ENCODE data around the gene CDC27.
"Not testable (repeated sequence)": the region's sequence is repeated elsewhere in the genome, so short reads cannot be mapped to it uniquely, and the experiment has no call there.

Gene CDC27

DNA sequence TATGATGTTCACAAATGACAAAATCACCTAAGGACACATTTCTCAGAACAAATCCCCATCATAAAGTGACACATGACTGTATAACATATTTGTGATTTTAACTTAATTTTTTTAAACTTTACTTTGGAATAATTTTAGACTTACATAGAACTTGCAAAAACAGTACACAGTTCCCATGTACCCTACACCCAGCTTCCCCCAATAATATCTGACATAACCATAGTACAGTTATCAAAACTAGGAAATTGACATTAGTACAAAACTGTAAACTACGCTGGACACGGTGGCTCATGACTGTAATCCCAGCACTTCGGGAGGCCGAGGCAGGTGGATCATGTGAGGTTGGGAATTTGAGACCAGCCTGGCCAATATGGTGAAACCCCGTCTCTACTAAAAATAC lies 24.8 kb downstream of the CDC27 start:
- TF ChIP-seq, protein P1, sequence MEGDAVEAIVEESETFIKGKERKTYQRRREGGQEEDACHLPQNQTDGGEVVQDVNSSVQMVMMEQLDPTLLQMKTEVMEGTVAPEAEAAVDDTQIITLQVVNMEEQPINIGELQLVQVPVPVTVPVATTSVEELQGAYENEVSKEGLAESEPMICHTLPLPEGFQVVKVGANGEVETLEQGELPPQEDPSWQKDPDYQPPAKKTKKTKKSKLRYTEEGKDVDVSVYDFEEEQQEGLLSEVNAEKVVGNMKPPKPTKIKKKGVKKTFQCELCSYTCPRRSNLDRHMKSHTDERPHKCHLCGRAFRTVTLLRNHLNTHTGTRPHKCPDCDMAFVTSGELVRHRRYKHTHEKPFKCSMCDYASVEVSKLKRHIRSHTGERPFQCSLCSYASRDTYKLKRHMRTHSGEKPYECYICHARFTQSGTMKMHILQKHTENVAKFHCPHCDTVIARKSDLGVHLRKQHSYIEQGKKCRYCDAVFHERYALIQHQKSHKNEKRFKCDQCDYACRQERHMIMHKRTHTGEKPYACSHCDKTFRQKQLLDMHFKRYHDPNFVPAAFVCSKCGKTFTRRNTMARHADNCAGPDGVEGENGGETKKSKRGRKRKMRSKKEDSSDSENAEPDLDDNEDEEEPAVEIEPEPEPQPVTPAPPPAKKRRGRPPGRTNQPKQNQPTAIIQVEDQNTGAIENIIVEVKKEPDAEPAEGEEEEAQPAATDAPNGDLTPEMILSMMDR (IDR thresholded peaks at IDR 0.05; ENCODE audit: low read depth, low read length, missing control alignments): no peak
- DNase-seq (ENCODE audit: low read depth): no peak
- H3K4me3 ChIP-seq (ENCODE audit: low read depth, low read length): no peak overlapping the region
- in situ Hi-C loops (cut with HindIII; ENCODE audit: low sequenced_read_pairs): no loop called here

DNA sequence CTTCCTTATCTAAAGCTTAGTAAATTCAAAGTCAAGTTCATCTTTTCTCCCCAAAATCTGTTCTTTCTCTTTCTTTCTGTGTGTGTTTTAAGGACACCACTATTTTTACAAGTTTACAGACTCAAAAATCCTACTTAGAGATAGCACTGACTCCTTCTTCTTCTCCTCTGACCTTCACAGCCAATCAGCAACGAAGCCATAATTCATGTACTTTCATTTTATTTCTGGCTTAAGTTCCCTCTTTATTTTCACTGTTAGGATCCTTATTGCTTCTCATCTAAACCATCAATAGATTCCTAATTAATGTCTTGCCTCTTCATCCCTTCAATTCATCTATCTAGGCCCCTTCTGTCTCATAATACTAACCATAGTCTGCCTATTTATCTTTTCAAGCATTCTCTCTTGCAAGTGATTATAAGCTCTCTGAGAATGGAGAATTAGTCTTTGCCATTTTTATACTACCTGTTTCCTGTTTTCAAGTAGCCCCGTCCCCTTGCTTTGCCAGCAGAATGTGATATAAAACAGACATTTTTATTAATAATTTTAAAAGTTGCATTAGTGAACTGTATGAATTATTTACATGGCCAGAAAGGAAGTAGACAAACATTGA lies 27.0 kb downstream of the CDC27 start:
- TF ChIP-seq, protein P1 (IDR thresholded peaks at IDR 0.05; ENCODE audit: low read depth, low read length, missing control alignments): no peak
- no peak for DNase-seq (ENCODE audit: low read depth)
- no peak overlapping the region for H3K4me3 ChIP-seq (ENCODE audit: low read depth, low read length)
- in situ Hi-C loops (cut with HindIII; ENCODE audit: low sequenced_read_pairs): no loop called here

DNA sequence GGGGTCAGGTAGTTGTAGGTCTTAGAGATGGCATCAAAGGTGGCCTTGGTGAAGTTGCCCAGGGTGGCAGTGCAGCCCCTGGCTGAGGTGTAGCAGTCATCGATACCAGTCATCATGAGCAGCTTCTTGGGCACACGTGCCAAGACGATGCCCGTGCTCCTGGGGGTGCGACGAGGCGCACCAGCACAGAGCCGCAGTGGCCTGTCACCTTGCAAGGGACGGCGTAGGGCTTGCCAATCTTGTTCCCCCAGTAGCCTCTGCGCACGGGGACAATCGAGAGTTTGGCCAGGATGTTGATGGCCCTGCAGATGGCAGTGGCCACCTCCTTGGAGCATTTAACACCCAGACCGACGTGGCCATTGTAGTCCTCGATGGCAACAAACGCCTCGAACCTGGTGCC lies 29.8 kb downstream of the CDC27 start:
- in situ Hi-C loops (cut with HindIII; ENCODE audit: low sequenced_read_pairs): no loop called here
- no peak overlapping the region for H3K4me3 ChIP-seq (ENCODE audit: low read depth, low read length)
- DNase-seq (ENCODE audit: low read depth): no peak
- TF ChIP-seq, protein P1 (IDR thresholded peaks at IDR 0.05; ENCODE audit: low read depth, low read length, missing control alignments): no peak

DNA sequence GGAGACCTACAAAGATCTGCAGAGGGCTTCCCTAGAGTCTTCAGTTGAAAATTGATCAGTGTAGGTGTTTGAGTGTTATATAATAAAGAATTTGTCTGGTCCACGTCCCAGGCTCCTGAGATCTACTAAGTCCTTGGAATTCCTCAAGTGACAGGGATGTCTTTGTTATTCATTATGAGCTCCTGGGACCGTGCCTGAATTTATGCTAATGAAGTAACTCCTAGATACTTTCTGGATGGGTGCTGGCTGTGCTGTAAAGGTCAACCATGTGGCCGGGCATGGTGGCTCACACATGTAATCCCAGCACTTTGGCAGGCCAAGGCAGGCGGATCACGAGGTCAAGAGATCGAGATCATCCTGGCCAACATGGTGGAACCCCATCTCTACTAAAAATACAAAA lies 43.7 kb downstream of the CDC27 start:
- TF ChIP-seq, protein P1 (IDR thresholded peaks at IDR 0.05; ENCODE audit: low read depth, low read length, missing control alignments): no peak
- in situ Hi-C loops (cut with HindIII; ENCODE audit: low sequenced_read_pairs): no loop called here
- DNase-seq (ENCODE audit: low read depth): no peak
- H3K4me3 ChIP-seq (ENCODE audit: low read depth, low read length): no peak overlapping the region

DNA sequence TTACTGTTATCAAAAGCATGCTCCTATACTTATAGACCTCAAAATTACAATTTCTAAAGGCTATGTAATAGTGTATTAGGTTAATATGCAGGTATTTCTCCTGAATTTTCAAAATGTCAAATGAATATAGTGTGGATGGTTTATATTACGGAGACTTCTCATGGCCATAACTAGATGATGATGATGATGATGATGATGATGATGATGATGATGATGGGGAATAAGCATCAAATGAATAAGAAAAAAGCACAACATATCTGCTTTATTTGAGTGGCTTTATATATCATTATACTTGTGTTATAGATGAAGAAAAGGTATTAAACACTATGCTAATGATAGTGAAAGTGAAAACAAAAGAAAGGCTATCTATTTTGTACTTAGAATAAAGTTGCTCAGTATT lies 53.9 kb downstream of the CDC27 start:
- in situ Hi-C loops (cut with HindIII; ENCODE audit: low sequenced_read_pairs): no loop called here
- TF ChIP-seq, protein P1 (IDR thresholded peaks at IDR 0.05; ENCODE audit: low read depth, low read length, missing control alignments): no peak
- no peak for DNase-seq (ENCODE audit: low read depth)
- no peak overlapping the region for H3K4me3 ChIP-seq (ENCODE audit: low read depth, low read length)

DNA sequence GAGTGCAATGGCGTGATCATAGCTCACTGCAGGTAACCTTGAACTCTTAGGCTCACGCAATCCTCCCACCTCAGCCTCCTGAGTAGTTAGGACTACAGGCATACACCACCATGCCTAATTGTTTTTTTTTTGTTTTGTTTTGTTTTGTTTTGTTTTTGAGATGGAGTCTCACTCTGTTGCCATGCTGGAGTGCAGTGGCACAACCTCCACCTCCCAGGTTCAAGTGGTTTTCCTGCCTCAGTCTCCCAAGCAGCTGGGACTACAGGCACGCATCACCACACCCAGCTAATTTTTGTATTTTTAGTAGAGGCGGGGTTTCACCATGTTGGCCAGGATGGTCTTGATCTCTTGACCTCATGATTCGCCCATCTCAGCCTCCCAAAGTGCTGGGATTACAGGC lies 54.7 kb downstream of the CDC27 start:
- DNase-seq (ENCODE audit: low read depth); H3K4me3 ChIP-seq (ENCODE audit: low read depth, low read length); in situ Hi-C loops (cut with HindIII; ENCODE audit: low sequenced_read_pairs): not testable (repeated sequence)

DNA sequence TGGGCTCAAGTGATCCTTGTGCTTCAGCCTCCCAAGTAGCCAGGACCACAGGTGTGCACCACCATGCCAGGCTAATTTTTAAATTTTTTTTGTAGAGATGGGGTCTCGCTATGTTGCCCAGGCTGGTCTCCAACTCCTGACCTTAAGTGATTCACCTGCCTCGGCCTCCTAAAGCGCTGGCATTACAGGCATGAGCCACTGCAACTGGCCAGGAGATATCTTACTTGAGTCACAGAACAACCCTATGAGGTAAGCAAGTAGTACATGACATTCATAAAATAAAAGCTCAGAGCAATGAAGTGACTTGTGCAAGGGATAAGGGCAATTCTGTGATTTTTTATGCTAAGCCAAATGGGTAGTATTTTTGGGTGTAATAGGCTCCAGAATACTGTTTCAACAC lies 57.3 kb downstream of the CDC27 start:
- TF ChIP-seq, protein P1 (IDR thresholded peaks at IDR 0.05; ENCODE audit: low read depth, low read length, missing control alignments): no peak

DNA sequence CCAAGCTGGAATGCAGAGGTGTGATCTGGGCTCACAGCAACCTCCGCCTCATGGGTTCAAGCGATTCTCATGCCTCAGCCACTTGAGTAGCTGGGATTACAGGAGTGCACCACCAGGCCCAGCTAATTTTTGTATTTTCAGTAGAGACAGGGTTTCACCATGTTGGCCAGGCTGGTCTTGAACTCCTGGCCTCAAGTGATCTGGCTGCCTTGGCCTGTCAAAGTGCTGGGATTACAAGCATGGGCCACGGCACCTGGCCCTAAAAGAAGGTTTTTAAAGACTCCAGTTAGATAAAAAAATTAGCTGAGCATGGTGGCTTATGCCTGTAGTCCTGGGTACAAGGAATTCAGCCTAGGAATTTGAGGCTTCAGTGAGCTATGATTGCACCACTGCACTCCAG lies 62.3 kb downstream of the CDC27 start:
- in situ Hi-C loops (cut with HindIII; ENCODE audit: low sequenced_read_pairs); H3K4me3 ChIP-seq (ENCODE audit: low read depth, low read length); DNase-seq (ENCODE audit: low read depth): not testable (repeated sequence)

More for the DNA sequence above, 57.3 kb downstream of the CDC27 start:
- no peak overlapping the region for H3K4me3 ChIP-seq (ENCODE audit: low read depth, low read length)
- no peak for DNase-seq (ENCODE audit: low read depth)
- in situ Hi-C loops (cut with HindIII; ENCODE audit: low sequenced_read_pairs): no loop called here

DNA sequence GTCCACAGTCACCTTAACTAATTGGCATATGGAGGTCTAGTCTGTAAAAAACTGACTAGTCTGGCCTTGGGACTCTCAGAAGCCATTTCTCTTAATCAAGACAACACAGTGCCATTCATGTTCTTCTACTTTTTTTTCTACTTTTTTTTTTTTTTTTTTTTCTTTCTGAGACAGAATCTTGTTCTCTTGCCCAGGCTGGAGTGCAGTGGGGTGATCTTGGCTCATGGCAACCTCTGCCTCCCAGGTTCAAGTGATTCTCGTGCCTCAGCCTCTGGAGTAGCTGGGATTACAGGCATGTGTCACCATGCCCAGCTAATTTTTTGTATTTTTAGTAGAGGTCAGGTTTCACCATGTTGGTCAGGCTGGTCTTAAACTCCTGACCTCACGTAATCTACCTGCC lies 65.8 kb downstream of the CDC27 start:
- H3K4me3 ChIP-seq (ENCODE audit: low read depth, low read length); DNase-seq (ENCODE audit: low read depth); in situ Hi-C loops (cut with HindIII; ENCODE audit: low sequenced_read_pairs): not testable (repeated sequence)

Data from astrocyte of the cerebellum (primary cell).